Measurements from ENCODE around the gene MMP19.
"Not testable (repeated sequence)": the region's sequence is repeated elsewhere in the genome, so short reads cannot be mapped to it uniquely, and the experiment has no call there.

The MMP19 gene, protein sequence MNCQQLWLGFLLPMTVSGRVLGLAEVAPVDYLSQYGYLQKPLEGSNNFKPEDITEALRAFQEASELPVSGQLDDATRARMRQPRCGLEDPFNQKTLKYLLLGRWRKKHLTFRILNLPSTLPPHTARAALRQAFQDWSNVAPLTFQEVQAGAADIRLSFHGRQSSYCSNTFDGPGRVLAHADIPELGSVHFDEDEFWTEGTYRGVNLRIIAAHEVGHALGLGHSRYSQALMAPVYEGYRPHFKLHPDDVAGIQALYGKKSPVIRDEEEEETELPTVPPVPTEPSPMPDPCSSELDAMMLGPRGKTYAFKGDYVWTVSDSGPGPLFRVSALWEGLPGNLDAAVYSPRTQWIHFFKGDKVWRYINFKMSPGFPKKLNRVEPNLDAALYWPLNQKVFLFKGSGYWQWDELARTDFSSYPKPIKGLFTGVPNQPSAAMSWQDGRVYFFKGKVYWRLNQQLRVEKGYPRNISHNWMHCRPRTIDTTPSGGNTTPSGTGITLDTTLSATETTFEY

DNA sequence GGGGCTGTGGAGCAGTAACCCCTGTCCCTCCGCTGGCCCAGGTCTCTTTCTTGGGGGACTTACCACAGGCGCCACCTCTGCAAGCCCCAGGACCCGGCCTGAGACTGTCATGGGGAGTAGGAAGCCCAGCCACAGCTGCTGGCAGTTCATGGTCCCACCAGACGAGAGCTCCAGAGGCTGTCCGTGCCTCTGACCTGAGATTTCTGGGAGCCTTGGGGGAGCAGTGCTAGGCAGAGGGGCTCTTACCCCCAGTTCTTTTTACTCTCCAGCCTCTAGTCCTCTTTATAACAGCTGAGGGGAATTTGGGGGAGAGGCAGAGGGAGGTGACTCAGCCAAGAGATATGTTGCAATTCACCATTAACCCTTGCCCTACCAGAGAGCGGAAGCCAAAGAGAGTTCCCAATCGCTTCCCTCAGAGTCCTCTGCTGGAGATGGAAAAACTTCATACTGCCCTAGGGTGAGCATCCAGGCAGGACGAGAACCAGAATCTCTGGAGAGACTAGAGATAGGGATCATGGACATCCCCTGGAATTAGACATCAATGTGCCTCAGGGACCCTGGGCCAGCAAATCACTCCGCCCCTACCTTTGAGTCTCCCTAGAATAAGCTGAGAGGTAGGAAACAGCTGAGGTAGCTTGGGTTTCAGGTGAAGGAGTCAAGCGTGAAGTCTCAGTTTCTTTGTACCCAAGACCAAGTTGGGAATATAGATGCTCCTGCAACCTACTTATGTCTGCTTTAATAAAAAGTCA, at the start of gene MMP19:
Gene MMP19 (minus strand): TSS at position 256 of the 749 bp plus-strand sequence. CDS start 106 bp downstream, at position 150.
- in situ Hi-C loops (cut with HindIII; ENCODE audit: low sequenced_read_pairs) = no loop called here

DNA sequence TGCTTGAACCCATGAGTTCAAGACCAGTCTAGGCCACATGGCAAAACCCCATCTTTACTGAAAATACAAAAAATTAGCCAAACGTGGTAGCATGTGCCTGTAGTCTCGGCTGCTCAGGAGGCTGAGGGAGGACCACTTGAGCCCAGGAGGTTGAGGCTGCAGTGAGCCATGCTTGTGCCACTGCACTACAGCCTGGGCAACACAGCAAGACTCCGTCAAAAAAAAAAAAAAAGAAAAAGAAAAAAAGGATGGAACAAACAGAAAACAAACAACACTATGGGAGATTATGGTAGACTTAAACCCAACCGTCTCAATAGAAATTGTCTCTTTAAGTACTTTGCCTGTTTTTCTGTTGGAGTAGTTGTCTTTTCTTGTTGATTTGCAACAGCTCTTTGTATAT, 48.6 kb upstream of the MMP19 start:
- in situ Hi-C loops (cut with HindIII; ENCODE audit: low sequenced_read_pairs) = no loop called here

DNA sequence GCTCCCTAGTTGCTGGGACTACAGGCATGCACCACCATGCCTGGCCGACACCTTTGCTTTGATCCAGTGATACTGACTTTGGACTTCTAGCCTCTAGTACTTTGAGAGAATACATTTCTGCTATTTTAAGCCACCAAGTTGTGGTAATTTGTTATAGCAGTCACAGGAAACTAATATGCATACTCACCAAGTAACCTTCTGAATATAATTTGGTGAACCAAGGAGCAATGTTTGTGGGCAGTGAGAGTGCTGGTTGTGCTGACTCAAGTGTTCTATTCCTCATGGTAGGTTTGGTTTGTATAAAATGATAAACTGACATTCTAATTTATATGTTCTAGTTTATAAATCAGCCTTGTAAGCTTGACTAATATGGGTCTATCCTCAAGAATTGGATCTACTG, 42.4 kb upstream of the MMP19 start:
- in situ Hi-C loops (cut with HindIII; ENCODE audit: low sequenced_read_pairs) = no loop called here

DNA sequence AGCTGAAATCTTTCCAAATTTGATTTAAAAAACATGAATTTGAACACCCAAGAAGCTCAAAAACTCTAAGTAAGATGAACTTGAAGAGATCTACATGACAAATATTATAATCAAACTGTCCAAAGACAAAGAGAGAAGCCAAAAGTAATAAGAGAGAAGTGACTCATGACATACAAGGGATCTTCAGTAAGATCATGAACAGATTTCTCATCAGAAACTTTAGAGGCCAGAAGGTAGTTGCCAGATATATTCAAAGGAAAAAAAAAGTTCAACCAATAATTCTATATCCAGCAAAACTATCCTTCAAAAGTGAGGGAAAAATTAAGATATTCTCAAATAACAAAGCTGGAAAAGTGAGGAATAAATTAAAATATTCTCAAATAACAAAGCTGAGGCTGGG, 35.1 kb upstream of the MMP19 start:
- in situ Hi-C loops (cut with HindIII; ENCODE audit: low sequenced_read_pairs) = no loop called here

DNA sequence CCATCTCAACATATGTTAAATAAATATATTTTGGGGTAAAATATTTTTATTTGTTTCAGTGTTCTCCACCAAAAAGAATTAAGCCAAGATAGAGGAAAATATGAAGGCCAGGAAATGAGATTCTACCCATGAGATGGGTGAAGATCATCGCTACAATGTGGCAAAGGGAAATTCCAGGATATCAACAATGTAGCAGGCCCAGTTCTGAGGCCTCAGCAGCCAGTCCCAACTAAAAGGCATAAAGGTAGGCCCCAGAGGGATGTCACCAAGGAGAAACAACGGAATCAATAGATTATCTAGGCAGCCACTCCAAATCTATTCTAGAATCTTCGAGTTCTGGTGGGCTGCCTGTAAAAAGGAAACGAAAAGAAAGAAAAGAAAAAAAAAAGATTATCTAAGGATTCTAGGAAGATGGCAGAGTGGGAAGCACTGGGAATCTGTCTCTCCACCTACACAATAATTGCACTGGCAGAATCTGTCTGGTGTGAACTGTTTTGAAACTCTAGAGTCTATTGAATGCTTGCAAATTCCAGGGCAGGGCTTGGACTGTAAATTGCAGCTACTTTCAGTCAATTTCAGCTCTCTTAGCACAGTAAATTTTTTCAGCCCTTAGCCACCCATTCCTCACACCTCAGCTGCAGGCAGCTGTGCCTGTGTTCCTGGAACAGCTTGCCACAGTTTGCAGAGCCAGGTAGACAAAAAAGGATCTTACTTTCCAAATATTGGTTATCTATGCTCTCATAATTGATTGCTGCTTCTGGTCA, 33.1 kb upstream of the MMP19 start:
- in situ Hi-C loops (cut with HindIII; ENCODE audit: low sequenced_read_pairs) = no loop called here

DNA sequence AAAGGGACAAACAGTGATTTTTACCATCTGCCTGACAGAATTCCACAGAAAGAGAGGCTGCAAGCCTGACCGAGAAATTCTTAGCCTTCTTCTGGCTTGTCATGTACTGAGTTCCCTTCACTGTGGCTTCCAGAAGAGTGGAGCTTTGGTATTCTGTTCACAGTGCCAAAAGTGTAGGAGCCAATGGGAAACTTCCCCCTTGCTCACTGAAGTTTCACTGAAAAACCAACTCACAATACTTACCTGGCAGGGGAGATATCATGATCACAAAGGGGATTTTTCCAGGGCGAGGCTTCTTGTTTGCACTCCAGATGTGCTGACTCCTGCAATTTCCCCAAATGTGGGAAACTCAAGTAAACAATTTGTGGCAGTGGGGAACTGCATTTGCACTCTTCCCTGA, 31.7 kb upstream of the MMP19 start:
- in situ Hi-C loops (cut with HindIII; ENCODE audit: low sequenced_read_pairs) = no loop called here

DNA sequence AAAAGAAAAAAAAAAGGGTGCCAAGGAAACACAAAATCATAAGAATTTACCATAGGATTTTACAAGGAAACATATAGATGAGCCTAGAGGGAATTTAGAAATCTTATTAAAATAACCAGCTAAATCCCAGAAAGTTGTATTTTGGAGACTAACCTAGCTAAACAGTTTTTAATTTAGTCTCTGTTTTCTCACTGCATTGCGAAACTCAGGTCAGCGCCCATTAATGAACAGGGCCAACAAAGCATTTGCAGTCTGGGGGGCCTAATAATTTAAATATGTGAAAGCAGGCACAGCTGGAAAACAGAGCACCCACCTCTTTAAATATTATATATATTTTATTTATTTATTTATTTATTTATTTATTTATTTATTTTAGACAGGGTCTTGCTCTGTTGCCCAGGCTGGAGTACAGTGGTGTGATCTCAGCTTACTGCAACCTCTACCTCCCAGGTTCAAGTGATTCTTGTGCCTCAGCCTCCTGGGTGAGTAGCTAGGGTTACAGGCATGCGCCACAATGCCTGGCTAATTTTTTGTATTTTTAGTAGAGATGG, 23.8 kb upstream of the MMP19 start:
- in situ Hi-C loops (cut with HindIII; ENCODE audit: low sequenced_read_pairs) = not testable (repeated sequence)

DNA sequence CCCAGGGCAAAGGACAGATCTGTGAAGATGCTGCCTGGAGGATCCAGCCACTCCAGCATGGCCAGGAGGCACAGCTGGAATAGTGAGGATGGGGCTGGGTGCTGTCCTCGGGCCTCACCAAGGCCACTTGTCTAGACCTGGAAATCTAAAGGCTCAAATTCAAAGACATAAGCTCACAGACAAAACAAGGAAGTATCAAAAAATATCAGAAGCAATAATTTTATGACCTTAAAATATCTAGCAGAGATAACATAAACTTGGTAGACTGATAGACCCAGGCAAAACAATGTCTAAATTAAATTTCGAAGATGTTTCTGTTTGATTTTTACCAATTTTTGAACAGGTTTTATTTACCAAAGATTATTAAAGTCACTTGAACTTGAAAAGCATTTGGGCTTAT, 22.6 kb upstream of the MMP19 start:
- in situ Hi-C loops (cut with HindIII; ENCODE audit: low sequenced_read_pairs) = no loop called here

DNA sequence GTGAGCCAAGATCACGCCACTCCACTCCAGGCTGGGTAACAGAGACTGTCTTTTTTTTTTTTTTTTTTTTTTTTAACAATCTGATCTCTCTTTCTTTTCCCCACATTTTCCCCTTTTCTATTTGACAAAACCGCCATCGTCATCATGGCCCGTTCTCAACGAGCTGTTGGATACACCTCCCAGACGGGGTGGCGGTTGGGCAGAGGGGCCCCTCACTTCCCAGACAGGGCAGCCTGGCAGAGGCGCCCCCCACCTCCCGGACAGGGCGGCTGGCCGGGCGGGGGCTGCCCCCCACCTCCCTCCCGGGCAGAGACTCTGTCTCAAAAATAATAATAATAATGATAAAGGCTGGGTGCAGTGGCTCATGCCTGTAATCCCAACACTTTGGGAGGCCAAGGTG, 20.2 kb upstream of the MMP19 start:
- in situ Hi-C loops (cut with HindIII; ENCODE audit: low sequenced_read_pairs) = not testable (repeated sequence)

DNA sequence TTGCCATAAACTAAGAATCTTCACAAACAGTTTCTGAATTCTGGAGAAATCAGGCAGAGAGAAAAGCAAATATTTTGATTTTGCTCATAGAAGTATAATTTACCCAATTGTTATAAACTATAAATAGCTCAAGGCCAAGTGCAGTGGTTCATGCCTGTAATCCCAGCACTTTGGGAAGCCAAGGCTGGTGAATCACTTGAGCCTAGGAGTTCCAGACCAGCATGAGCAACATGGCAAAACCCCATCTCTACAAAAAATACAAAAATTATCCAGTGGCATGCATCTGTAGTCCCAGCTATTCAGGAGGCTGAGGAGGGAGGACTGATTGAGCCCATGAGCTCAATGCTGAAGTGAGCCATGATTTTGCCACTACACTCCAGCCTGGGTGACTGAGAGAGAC, 19.6 kb upstream of the MMP19 start:
- in situ Hi-C loops (cut with HindIII; ENCODE audit: low sequenced_read_pairs) = no loop called here

DNA sequence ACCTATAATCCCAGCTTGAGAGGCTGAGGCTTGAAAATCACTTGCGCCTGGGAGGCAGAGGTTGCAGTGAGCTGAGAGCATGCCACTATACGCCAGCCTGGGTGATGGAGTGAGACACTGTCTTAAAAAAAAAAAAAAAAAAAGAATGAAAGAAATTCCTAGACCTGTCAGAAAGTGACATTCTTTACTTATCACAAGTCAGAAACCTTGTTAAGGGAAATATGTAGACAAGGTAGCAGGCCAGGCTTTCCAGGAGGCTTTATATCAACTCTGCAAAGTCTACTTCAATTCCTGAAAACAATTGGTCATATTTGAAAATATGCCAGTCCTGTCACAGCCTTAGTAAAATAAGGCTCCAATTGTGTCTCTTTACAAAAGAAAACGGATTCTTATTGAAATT, 19.1 kb upstream of the MMP19 start:
- in situ Hi-C loops (cut with HindIII; ENCODE audit: low sequenced_read_pairs) = no loop called here

DNA sequence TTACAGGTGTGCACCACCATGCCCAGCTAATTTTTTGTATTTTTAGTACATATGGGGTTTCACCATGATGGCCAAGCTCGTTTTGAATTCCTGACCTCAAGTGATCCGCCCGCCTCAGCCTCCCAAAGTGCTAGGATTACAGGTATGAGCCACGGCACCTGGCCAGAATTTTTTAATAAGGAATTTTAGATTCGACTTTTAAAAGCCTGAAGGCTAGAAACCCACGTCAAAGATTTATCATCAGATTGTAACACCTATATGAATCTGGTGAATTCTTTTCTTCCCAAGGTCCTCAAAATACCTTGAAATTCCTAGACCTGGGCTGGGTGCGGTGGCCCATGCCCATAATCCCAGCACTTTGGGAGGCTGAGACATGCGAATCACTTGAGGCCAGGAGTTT, 18.7 kb upstream of the MMP19 start:
- in situ Hi-C loops (cut with HindIII; ENCODE audit: low sequenced_read_pairs) = no loop called here

DNA sequence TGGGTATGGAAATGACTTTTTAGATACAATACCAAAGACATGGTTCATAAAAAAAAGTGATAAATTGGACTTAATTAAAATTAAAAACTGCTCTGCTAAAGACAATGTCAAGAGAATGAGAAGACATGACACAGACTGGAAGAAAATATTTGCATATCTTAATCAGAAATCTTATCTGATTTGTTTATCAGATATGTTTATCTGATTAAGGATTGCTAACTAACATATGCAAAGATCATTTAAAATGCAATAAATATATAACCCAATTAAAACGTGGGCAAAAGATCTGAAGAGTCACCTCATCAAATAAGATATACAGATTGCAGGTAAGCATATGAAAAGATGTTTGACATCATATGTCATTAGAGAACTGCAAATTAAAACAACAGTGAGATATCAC, 10.0 kb upstream of the MMP19 start:
- in situ Hi-C loops (cut with HindIII; ENCODE audit: low sequenced_read_pairs) = no loop called here

DNA sequence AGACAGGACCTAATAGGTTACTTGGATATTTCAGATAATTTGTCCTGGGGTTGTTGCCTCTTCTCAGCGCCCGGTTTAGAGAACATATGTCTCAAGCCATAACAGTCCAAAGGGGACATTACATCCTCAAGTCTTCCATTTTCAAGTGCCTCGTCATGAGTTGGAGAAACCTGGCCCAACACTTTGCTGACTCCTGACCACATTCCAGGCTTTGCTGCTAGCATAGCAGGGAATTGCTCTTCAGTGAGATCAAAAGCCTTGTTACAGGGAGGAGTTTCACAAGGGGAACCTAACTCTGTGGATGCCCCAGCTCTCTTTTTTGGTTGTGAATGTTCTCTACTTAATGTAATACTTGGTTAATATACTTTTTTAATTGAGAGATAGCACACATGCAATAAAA, 8.2 kb upstream of the MMP19 start:
- in situ Hi-C loops (cut with HindIII; ENCODE audit: low sequenced_read_pairs) = no loop called here

DNA sequence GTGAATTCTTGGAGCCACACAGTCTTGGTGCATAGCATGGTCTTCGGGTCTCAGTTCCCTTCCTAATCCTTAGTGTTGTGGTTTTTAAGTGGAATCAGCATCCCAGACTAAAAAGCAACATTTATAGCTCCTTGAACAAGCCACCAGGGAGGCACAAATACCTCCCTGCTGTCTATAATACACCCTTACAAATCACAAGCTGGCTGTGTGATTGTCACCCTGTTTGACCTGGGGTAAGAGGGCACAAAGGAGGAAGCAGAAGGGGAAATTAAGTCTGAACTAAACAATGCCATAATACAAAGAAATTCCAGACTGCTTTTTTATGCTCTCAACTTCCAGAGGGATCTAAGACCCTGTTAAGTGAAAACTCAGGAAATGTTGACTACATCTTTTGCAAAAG, 7.7 kb upstream of the MMP19 start:
- in situ Hi-C loops (cut with HindIII; ENCODE audit: low sequenced_read_pairs) = no loop called here

DNA sequence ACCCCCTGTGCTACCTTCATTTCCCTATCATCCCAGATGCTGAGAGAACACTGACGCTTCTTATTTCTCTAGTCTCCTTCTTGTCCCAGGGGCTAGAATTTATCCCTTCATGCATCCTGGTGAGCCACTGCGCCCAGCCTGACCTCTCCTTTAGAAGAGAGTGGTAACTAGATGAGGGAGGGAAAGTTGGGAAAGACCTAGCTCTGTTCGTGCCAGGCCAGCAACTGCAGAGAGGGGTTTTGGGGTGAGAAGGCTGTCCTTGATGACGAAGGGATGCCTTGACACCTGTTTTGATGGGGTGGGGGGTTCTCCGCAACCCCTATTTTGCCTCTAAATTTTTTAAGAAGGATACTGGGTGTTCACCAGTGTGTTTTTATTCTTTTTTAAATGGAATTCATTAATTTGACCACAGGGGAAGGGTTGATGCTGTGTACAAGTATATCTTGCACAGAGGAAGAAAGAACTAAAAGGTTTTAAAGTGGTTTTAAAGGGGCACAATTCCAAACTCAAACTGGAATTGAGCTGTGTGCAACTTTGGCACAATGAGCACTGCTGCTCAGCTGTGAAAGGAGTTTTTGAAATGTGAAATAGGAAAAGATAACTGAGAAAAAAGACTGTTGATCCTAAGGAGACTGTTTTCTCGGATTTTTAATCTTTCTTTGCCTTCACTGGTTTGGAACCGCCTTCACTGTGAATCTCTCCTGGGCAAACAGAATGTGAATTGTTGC, 7.0 kb upstream of the MMP19 start:
- in situ Hi-C loops (cut with HindIII; ENCODE audit: low sequenced_read_pairs) = no loop called here

DNA sequence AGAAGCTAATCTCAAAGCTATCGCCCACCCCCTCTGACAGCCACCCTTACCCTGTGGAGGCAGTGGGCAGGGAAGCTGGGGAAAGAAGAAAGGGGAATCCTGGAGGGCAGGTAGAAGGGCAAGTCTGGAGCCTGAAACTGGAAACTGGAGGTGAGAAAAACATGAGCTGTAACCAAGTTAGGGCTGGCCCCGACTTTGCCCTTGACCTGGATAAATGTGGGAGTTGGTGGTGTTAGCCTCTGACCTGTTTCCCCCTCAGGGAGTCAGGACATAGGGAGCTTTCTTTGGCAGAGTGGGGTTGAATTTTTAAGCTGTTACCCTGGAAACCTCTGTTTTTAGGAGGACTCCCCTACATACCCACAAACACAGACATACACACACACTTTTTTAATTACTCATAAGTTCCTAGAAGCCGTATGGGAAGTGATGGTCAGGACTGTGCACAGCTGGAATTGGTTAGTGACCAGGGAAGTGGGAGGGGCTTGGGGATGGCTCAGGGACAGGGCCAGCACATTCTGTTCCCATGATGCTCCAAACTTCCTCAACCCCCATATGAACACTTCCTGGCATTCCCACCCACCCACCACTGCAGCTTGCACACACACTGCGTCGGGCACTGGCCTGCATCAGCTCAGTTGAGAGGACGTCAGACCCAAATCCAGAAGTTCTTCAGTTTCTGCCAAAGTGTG, 5.0 kb upstream of the MMP19 start:
- in situ Hi-C loops (cut with HindIII; ENCODE audit: low sequenced_read_pairs) = no loop called here

DNA sequence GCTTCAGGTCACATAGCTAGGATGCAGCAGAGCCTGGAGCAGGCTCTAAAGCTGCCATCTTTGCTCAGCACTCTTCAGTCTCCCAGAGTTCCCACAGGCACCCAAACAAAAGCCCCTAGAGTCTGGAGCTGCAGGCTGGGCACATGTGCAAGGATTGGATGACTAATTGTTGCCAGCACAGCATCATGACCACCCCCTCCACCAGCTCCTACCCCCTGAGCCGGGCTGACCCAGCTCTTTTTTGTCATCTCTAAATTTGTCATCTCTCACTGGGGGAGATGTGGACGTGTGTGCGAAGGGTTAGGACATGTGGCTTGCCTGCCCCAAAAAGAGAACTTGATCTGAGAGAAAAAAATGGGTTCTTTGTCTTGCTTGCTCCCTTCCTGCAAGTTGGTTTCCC, 4.3 kb upstream of the MMP19 start:
- in situ Hi-C loops (cut with HindIII; ENCODE audit: low sequenced_read_pairs) = no loop called here

DNA sequence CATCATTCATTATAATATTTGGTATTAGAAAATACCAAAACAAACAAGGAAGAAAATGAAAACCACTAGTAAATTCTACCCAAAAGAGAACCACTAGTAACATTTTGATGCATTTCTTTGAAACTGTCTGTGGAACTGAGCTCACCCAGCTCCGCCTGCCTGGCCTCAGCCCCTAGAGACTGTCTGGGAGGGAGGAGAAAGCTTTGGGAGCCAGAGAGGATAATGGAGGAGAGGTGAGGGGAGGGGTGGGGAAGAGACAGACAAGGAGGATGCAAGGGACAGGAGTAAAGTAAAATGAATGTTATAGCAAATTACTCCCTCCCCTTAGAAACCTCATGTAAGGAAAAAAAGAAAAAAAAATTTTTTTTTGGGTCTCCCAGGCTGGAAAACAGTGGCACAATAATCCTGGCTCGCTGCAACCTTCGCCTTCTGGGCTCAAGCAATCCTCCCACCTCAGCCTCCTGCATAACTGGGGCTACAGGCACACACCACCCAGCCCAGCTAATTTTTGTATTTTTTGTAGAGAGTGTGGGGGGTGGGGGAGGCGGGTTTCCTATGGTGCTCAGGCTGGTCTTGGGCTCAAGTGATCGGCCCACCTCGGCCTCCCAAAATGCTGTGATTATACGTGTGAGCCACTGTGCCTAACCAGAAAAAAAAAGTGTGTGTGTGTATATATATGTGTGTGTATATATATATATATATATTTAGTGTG, 3.2 kb upstream of the MMP19 start:
- in situ Hi-C loops (cut with HindIII; ENCODE audit: low sequenced_read_pairs) = no loop called here

Measured in DLD1 (cell line).